Activated CD4-positive, alpha-beta T cell treated with anti-CD3 and anti-CD28 coated beads for 36 hours (primary cell): ENCODE results near the gene TMEM69. TPM values are rescaled to one million over a fixed set of nuclear protein-coding genes. Genes with fewer than 3 reads are reported as not detected.
"Not testable (repeated sequence)": the region's sequence is repeated elsewhere in the genome, so short reads cannot be mapped to it uniquely, and the experiment has no call there.

ENCODE experiments used
- ATAC-seq: fragments of 200-7000 bp; cut with Tn5 transposase; one replicate; pipeline ENCODE4 v1.10.0; 2021; ENCODE audit warnings: mild to moderate bottlenecking, moderate library complexity
- CTCF ChIA-PET: fragments of 350-600 bp; sonication (Branson Sonifier 250); formaldehyde crosslinking; loops from one replicate; lab custom pipeline; 2021; ENCODE audit warnings: antibody characterized with exemption; lab: Charles Lee
- POLR2A ChIA-PET: fragments of 350-600 bp; sonication (Branson Sonifier 250); formaldehyde crosslinking; loops from one replicate; lab custom pipeline; 2021; ENCODE audit warnings: antibody characterized with exemption, inconsistent platforms; lab: Charles Lee
- DNase-seq: peaks from one replicate; pipeline ENCODE4 v3.0.0-alpha.2; 2020
- H3K27ac Mint-ChIP-seq: one replicate; pipeline ENCODE4 v1.8.0; 2021; ENCODE audit warnings: mixed read lengths
- H3K27me3 Mint-ChIP-seq: one replicate; pipeline ENCODE4 v1.8.0; 2021; ENCODE audit warnings: mixed read lengths
- H3K36me3 Mint-ChIP-seq: one replicate; pipeline ENCODE4 v1.8.0; 2021; ENCODE audit warnings: low read depth, mixed read lengths
- H3K4me1 Mint-ChIP-seq: one replicate; pipeline ENCODE4 v1.8.0; 2021; ENCODE audit warnings: mixed read lengths
- H3K4me3 Mint-ChIP-seq: one replicate; pipeline ENCODE4 v1.8.0; 2021; ENCODE audit warnings: mild to moderate bottlenecking, moderate library complexity, mixed read lengths
- H3K9me3 Mint-ChIP-seq: one replicate; pipeline ENCODE4 v1.8.0; 2021; ENCODE audit warnings: low read depth, mixed read lengths
- intact Hi-C, 2 experiments: fragments of 100-400 bp; cut with DNase I in 1 of 2; cut with micrococcal nuclease in 1 of 2; formaldehyde crosslinking; loops; one replicate each; pipeline versions ENCODE4 v1.14.2 to v1.15.1; 2022 to 2024; cut with DNase I, micrococcal nuclease
- total RNA-seq, 2 experiments: library from RNA; stranded (reverse); gene quantifications; one replicate each; pipeline ENCODE4 v1.2.3, GENCODE V29; 2021

TMEM69 gene
- total RNA-seq, 2 experiments from 2014 or later, result 30.2 to 44.3 TPM

DNA sequence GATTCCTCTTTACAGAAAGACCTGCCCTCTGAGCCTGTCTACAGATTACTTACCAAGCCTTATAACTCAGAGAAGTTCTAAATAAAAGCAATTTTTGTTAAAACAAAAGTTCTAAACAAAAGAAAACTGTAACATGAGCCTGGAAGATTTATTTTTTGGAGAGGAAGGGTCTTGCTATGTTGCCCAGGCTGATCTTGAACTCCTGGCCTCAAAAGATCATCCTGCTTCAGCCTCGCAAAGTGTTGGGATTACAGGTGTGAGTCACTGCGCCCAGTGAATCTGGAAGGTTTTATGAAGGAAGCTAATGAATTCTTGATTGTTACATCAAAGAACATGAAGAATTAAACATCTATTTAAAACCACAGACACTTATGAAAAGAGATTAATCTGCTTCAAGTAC, 28.8 kb upstream of the TMEM69 start:
- no peak overlapping the region for H3K4me3 Mint-ChIP-seq
- DNase-seq (no peak), ATAC-seq (no peak)
- POLR2A ChIA-PET, result no interaction called here
- intact Hi-C loops, result loop anchor here (5.0 to 10.0 kb wide), 3 partner anchors 148 to 186 kb away; no protein-coding TSS in a partner anchor
- peaks cover 51% of the 10 kb centered on the region for H3K36me3 Mint-ChIP-seq
- H3K27me3 Mint-ChIP-seq, result no peaks in the 10 kb centered on the region
- H3K27ac Mint-ChIP-seq, result no peak overlapping the region
- peaks cover 27% of the 10 kb centered on the region for H3K4me1 Mint-ChIP-seq
- no peaks in the 10 kb centered on the region for H3K9me3 Mint-ChIP-seq
- CTCF ChIA-PET, result interaction anchor here (0.6 to 0.8 kb wide), 2 partner anchors 180 to 564 kb away, joined by 3 to 5 read pairs; no protein-coding TSS in a partner anchor

DNA sequence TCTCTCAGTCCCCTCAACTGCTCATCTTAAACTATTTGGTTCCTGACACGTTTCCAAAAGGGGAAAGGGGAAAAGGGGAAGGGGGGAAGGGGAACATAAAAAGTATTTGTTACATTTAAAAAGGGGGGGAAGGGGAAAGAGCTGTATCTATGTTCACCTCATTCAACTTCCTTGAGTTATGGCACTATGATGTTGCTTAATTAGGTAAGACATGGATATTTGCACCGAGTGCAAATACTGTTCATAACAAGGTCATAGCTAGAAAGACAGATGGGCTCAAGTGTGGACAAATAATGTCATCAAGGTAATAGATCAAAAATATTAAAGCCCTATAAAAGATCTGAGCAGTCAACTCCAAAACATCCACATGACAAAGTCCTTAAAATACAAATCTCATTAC, 27.6 kb upstream of the TMEM69 start:
- no peak overlapping the region for H3K27ac Mint-ChIP-seq

DNA sequence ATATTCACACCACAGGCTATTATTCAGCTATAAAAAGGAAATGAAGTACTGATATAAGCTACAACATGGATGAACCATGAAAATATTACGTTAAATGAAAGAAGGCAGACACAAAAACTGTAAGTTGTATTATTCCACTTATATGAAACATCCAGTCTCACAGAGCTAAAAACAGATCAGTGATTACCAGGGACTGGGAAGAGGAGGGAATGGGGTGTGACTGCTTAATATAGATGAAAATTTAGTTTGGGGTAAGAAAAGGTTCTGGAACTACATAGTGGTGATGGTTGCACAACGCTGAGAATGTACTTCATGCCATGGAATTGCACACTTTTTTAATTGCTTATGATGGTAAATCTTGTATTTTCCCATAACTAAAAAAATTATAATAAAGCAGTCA, 21.1 kb upstream of the TMEM69 start:
- no peak overlapping the region for H3K4me3 Mint-ChIP-seq
- H3K36me3 Mint-ChIP-seq, result peaks cover 12% of the 10 kb centered on the region

More for the DNA sequence above, 27.6 kb upstream of the TMEM69 start:
- Mint-ChIP-seq H3K27me3 (no peaks in the 10 kb centered on the region), H3K36me3 (peaks cover 44% of the 10 kb centered on the region), H3K4me1 (peaks cover 19% of the 10 kb centered on the region), H3K9me3 (no peaks in the 10 kb centered on the region), H3K4me3 (no peak overlapping the region)
- DNase-seq, result no peak
- ChIA-PET POLR2A (no interaction called here), CTCF (interaction anchor here (1.0 kb wide), 1 partner anchor 190 kb away, joined by 3 read pairs; no protein-coding TSS in a partner anchor)
- ATAC-seq, result no peak
- intact Hi-C loops, result no loop called here

GRCh38 chr1:45667321-45668111, 20.5 kb upstream of the TMEM69 start:
- Mint-ChIP-seq H3K27me3 (no peaks in the 10 kb centered on the region), H3K4me1 (peaks cover 48% of the 10 kb centered on the region), H3K9me3 (no peaks in the 10 kb centered on the region), H3K27ac (no peak overlapping the region), H3K4me3 (no peak overlapping the region), H3K36me3 (peaks cover 12% of the 10 kb centered on the region)
- POLR2A ChIA-PET, result no interaction called here
- intact Hi-C loops, result no loop called here
- DNase-seq, result no peak
- CTCF ChIA-PET, result interaction anchor here (1.0 kb wide), 1 partner anchor 10 kb away, joined by 3 read pairs; no protein-coding TSS in a partner anchor
- no peak for ATAC-seq

More for the DNA sequence above, 21.1 kb upstream of the TMEM69 start:
- POLR2A ChIA-PET, result no interaction called here
- ATAC-seq (no peak), DNase-seq (no peak)
- CTCF ChIA-PET, result interaction anchor here (1.0 kb wide), 1 partner anchor 10 kb away, joined by 3 read pairs; no protein-coding TSS in a partner anchor
- no peaks in the 10 kb centered on the region for H3K27me3 Mint-ChIP-seq
- no peaks in the 10 kb centered on the region for H3K9me3 Mint-ChIP-seq
- peaks cover 48% of the 10 kb centered on the region for H3K4me1 Mint-ChIP-seq
- intact Hi-C loops, result no loop called here
- H3K27ac Mint-ChIP-seq, result no peak overlapping the region

GRCh38 chr1:45668526-45668925, 19.5 kb upstream of the TMEM69 start:
- ChIA-PET POLR2A (interaction anchor here (0.6 kb wide), 1 partner anchor 186 kb away, joined by 4 read pairs; no protein-coding TSS in a partner anchor), CTCF (no interaction called here)
- no peak for DNase-seq
- ATAC-seq, result no peak
- Mint-ChIP-seq H3K27me3 (no peaks in the 10 kb centered on the region), H3K4me1 (peaks cover 49% of the 10 kb centered on the region), H3K4me3 (no peak overlapping the region), H3K27ac (no peak overlapping the region), H3K36me3 (peaks cover 10% of the 10 kb centered on the region), H3K9me3 (no peaks in the 10 kb centered on the region)
- intact Hi-C loops, result no loop called here

- no peaks in the 10 kb centered on the region for H3K9me3 Mint-ChIP-seq
- H3K4me3 Mint-ChIP-seq, result no peak overlapping the region
- DNase-seq (no peak), ATAC-seq (no peak)
- no peak overlapping the region for H3K27ac Mint-ChIP-seq
- peaks cover 15% of the 10 kb centered on the region for H3K36me3 Mint-ChIP-seq
- no peaks in the 10 kb centered on the region for H3K27me3 Mint-ChIP-seq
- intact Hi-C loops, result no loop called here
- CTCF ChIA-PET, result no interaction called here
- POLR2A ChIA-PET, result no interaction called here
- peaks cover 55% of the 10 kb centered on the region for H3K4me1 Mint-ChIP-seq
Observed at GRCh38 chr1:45669379-45669778, 18.6 kb upstream of the TMEM69 start.

- ATAC-seq, result no peak
- no peak overlapping the region for H3K27ac Mint-ChIP-seq
- ChIA-PET CTCF (interaction anchor here (0.5 to 2.7 kb wide), 2 partner anchors 15 to 371 kb away, joined by 3 to 8 read pairs; no protein-coding TSS in a partner anchor), POLR2A (no interaction called here)
- H3K27me3 Mint-ChIP-seq, result no peaks in the 10 kb centered on the region
- H3K9me3 Mint-ChIP-seq, result no peaks in the 10 kb centered on the region
- no peak overlapping the region for H3K4me3 Mint-ChIP-seq
- no peak for DNase-seq
- peaks cover 57% of the 10 kb centered on the region for H3K4me1 Mint-ChIP-seq
- peaks cover 14% of the 10 kb centered on the region for H3K36me3 Mint-ChIP-seq
- intact Hi-C loops, result no loop called here
Observed at GRCh38 chr1:45669859-45670655, 17.9 kb upstream of the TMEM69 start.

- H3K4me1 Mint-ChIP-seq, result peaks cover 67% of the 10 kb centered on the region
- H3K4me3 Mint-ChIP-seq, result no peak overlapping the region
- ATAC-seq, result no peak
- ChIA-PET CTCF (interaction anchor here (1.3 kb wide), 1 partner anchor 12 kb away, joined by 4 read pairs; the partner anchor contains the start of gene GPBP1L1), POLR2A (interaction anchor here (0.8 to 1.2 kb wide), 2 partner anchors 12 to 16 kb away, joined by 3 to 4 read pairs; partner anchors contain the start of gene GPBP1L1)
- H3K36me3 Mint-ChIP-seq, result peaks cover 9% of the 10 kb centered on the region
- DNase-seq, result no peak
- H3K27me3 Mint-ChIP-seq, result no peaks in the 10 kb centered on the region
- no peak overlapping the region for H3K27ac Mint-ChIP-seq
- H3K9me3 Mint-ChIP-seq, result no peaks in the 10 kb centered on the region
- intact Hi-C loops, result no loop called here
Observed at GRCh38 chr1:45673956-45674355, 14.0 kb upstream of the TMEM69 start.

- ATAC-seq (no peak), DNase-seq (no peak)
- peaks cover 9% of the 10 kb centered on the region for H3K36me3 Mint-ChIP-seq
- no peak overlapping the region for H3K27ac Mint-ChIP-seq
- CTCF ChIA-PET, result interaction anchor here (1.3 kb wide), 1 partner anchor 12 kb away, joined by 4 read pairs; the partner anchor contains the start of gene GPBP1L1
- H3K9me3 Mint-ChIP-seq, result no peaks in the 10 kb centered on the region
- peaks cover 67% of the 10 kb centered on the region for H3K4me1 Mint-ChIP-seq
- no peaks in the 10 kb centered on the region for H3K27me3 Mint-ChIP-seq
- POLR2A ChIA-PET, result no interaction called here
- no peak overlapping the region for H3K4me3 Mint-ChIP-seq
- intact Hi-C loops, result no loop called here
Observed at GRCh38 chr1:45674478-45674877, 13.5 kb upstream of the TMEM69 start.

DNA sequence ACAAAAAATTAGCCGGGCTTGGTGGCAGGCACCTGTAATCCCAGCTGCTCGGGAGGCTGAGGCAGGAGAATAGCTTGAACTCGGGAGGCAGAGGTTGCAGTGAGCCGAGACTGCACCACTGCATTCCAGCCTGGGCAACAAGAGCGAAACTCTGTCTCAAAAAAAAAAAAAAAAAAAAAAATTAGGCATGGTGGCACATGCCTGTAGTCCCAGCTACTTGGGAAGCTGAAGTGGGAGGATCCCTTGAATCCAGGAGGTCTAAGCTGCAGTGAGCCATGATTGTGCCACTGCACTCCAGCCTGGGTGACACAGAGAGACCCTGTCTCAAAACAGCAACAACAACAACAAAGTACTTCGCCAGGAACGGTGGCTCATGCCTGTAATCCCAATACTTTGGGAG, 11.4 kb upstream of the TMEM69 start:
- DNase-seq, H3K4me3 Mint-ChIP-seq, H3K27ac Mint-ChIP-seq, POLR2A ChIA-PET, intact Hi-C loops, H3K27me3 Mint-ChIP-seq, H3K9me3 Mint-ChIP-seq, H3K36me3 Mint-ChIP-seq, ATAC-seq: not testable (repeated sequence)
- H3K4me1 Mint-ChIP-seq, result peaks cover 77% of the 10 kb centered on the region
- CTCF ChIA-PET, result interaction anchor here (0.6 to 2.0 kb wide), 3 partner anchors 9 to 975 kb away, joined by 4 to 10 read pairs (median 4); partner anchors contain the start of genes CCDC163 and GPBP1L1

- peaks cover 6% of the 10 kb centered on the region for H3K36me3 Mint-ChIP-seq
- DNase-seq (no peak), ATAC-seq (peak; percentile 30)
- no peak overlapping the region for H3K27ac Mint-ChIP-seq
- H3K27me3 Mint-ChIP-seq, result no peaks in the 10 kb centered on the region
- POLR2A ChIA-PET, result no interaction called here
- peaks cover 84% of the 10 kb centered on the region for H3K4me1 Mint-ChIP-seq
- no peaks in the 10 kb centered on the region for H3K9me3 Mint-ChIP-seq
- no peak overlapping the region for H3K4me3 Mint-ChIP-seq
- CTCF ChIA-PET, result interaction anchor here (0.6 to 2.0 kb wide), 3 partner anchors 8 to 318 kb away, joined by 3 to 10 read pairs (median 3); partner anchors contain the start of gene GPBP1L1
- intact Hi-C loops, result no loop called here
Observed at GRCh38 chr1:45677751-45678245, 10.2 kb upstream of the TMEM69 start.
